ENCODE data around the gene ARPC4. TPM values are rescaled to one million over a fixed set of nuclear protein-coding genes. Genes with fewer than 3 reads are reported as not detected.
"Not testable (repeated sequence)": the region's sequence is repeated elsewhere in the genome, so short reads cannot be mapped to it uniquely, and the experiment has no call there.

Gene ARPC4
- total and polyA plus RNA-seq, 2 of the 13 experiments (the other 11 are each of a cell fraction or from before 2014, with no cell fraction given) = 30.1 to 83.6 TPM

DNA sequence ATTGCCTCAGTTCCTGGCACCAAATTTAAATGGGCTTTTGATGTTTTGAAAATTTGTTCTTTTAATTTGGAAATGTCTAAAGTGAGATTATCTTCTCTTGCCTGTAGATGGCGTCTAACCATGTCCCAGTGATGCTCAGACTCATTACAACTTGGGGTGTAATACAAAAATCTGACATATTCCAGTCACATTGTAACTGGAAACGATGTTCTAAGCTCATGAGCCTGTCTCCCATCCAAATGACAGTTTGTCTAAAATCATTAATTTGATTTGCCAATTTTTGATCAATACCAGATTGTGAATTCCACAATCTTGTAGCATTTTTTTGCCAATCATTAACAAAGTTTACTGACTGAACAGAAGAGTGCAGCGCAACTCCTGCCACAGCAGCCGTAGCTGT, 56.0 kb downstream of the ARPC4 start:
- peak; percentile 61 for TF ChIP-seq STAG1 (CRISPR knock-in tag; IDR thresholded peaks at IDR 0.05)
- TF ChIP-seq HOXA5 (CRISPR knock-in tag; IDR thresholded peaks at IDR 0.05) = 0 out of 2 replicates have a peak, but pooled peaks have one; percentile 2
- TF ChIP-seq SMC3 (IDR thresholded peaks at IDR 0.05; ENCODE audit: low read length) = peak; percentile 31
- TF ChIP-seq, protein P1, sequence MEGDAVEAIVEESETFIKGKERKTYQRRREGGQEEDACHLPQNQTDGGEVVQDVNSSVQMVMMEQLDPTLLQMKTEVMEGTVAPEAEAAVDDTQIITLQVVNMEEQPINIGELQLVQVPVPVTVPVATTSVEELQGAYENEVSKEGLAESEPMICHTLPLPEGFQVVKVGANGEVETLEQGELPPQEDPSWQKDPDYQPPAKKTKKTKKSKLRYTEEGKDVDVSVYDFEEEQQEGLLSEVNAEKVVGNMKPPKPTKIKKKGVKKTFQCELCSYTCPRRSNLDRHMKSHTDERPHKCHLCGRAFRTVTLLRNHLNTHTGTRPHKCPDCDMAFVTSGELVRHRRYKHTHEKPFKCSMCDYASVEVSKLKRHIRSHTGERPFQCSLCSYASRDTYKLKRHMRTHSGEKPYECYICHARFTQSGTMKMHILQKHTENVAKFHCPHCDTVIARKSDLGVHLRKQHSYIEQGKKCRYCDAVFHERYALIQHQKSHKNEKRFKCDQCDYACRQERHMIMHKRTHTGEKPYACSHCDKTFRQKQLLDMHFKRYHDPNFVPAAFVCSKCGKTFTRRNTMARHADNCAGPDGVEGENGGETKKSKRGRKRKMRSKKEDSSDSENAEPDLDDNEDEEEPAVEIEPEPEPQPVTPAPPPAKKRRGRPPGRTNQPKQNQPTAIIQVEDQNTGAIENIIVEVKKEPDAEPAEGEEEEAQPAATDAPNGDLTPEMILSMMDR (CRISPR knock-in tag; IDR thresholded peaks at IDR 0.05) = peak; percentile 64
- FAIRE-seq = peak; percentile 23
- H4K20me1 ChIP-seq (ENCODE audit: insufficient read depth, low read length); H3K9me3 ChIP-seq (ENCODE audit: low read length); H2AFZ ChIP-seq (ENCODE audit: low read length); H3K79me2 ChIP-seq (ENCODE audit: insufficient read depth, low read length); DNase-seq (ENCODE audit: low spot score); H3K9ac ChIP-seq (ENCODE audit: insufficient read depth, low read depth, low read length); H3K36me3 ChIP-seq (replicated peaks in 1 of 2; ENCODE audit: control insufficient read depth in 1 of 2, insufficient read depth in 2 of 2, low read length in 2 of 2); BruUV-seq (replicated peaks); intact Hi-C loops (cut with micrococcal nuclease; ENCODE audit: unreplicated experiment); H3K27ac ChIP-seq (ENCODE audit: extremely low read length, insufficient read depth, low read length); ATAC-seq; in situ Hi-C loops (cut with HindIII; ENCODE audit: extremely low pct_ligation_motif_present, low pct_unique_long_range_greater_than_20kb): not testable (repeated sequence)
- Histone ChIP-seq H3K27me3 (ENCODE audit: control insufficient read depth in 1 of 2, insufficient read depth in 2 of 2, low read length in 2 of 2) (peaks cover 0 to 13% of the 10 kb centered on the region in 2 experiments; a peak in 1 of 5 replicates), H3K4me1 (ENCODE audit: insufficient read depth, low read length) (peaks cover 15% of the 10 kb centered on the region), H3K4me2 (ENCODE audit: low read depth, low read length) (peak overlapping the region; percentile 62), H3K4me3 (replicated peaks in 1 of 3; ENCODE audit: insufficient read depth in 1 of 3, low read depth in 2 of 3, low read length in 3 of 3) (peak overlapping the region in 1 of 3 experiments; percentile 10; a peak in 1 of 6 replicates)
- 11% methylated on average over 4 of the region's 4 CpGs for WGBS (ENCODE audit: low lambda C conversion rate)
- ChIA-PET CTCF (ENCODE audit: low intra/inter-chr PET ratio, low total read pairs) (interaction anchor here (1.4 kb wide), 1 partner anchor 66 kb away, joined by 5 read pairs; no protein-coding TSS in a partner anchor), POLR2A (interaction anchor here (1.1 kb wide), 1 partner anchor 98 kb away, joined by 3 read pairs; no protein-coding TSS in a partner anchor)

DNA sequence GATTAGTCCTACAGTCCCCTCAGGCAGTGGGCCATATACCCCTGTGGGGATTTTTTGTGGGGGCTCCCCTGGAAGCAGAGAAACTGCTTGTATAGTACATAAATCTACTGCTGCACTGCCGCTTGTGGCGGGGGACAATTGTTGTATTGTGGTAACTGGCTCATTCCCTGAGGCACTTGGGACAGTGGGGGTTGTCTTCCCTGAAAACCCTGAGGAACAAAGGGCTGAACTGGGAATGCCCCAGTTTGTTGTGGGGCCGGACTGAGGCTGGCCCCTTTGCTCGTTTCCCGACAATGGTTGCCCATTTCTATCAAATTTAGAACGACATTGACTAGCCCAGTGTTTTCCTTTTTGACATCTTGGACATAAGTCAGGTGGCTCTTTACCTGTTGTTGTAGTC, 58.5 kb downstream of the ARPC4 start:
- 30% methylated on average over 6 of the region's 6 CpGs for WGBS (ENCODE audit: low lambda C conversion rate)
- CTCF ChIA-PET (ENCODE audit: low intra/inter-chr PET ratio, low total read pairs); H3K9ac ChIP-seq (ENCODE audit: insufficient read depth, low read depth, low read length); H3K27ac ChIP-seq (ENCODE audit: extremely low read length, insufficient read depth, low read length); intact Hi-C loops (cut with micrococcal nuclease; ENCODE audit: unreplicated experiment); ATAC-seq; BruUV-seq (replicated peaks); H3K79me2 ChIP-seq (ENCODE audit: insufficient read depth, low read length); H3K4me2 ChIP-seq (ENCODE audit: low read depth, low read length); H3K4me3 ChIP-seq (replicated peaks in 1 of 3; ENCODE audit: insufficient read depth in 1 of 3, low read depth in 2 of 3, low read length in 3 of 3); H3K9me3 ChIP-seq (ENCODE audit: low read length); DNase-seq (ENCODE audit: low spot score); in situ Hi-C loops (cut with HindIII; ENCODE audit: extremely low pct_ligation_motif_present, low pct_unique_long_range_greater_than_20kb); H2AFZ ChIP-seq (ENCODE audit: low read length); POLR2A ChIA-PET; FAIRE-seq; H3K36me3 ChIP-seq (replicated peaks in 1 of 2; ENCODE audit: control insufficient read depth in 1 of 2, insufficient read depth in 2 of 2, low read length in 2 of 2); H4K20me1 ChIP-seq (ENCODE audit: insufficient read depth, low read length): not testable (repeated sequence)
- Histone ChIP-seq H3K4me1 (ENCODE audit: insufficient read depth, low read length) (peaks cover 16% of the 10 kb centered on the region; the same call in 1 of the 2 replicates), H3K27me3 (ENCODE audit: control insufficient read depth in 1 of 2, insufficient read depth in 2 of 2, low read length in 2 of 2) (peaks cover 0 to 20% of the 10 kb centered on the region in 2 experiments; a peak in 1 of 5 replicates)

DNA sequence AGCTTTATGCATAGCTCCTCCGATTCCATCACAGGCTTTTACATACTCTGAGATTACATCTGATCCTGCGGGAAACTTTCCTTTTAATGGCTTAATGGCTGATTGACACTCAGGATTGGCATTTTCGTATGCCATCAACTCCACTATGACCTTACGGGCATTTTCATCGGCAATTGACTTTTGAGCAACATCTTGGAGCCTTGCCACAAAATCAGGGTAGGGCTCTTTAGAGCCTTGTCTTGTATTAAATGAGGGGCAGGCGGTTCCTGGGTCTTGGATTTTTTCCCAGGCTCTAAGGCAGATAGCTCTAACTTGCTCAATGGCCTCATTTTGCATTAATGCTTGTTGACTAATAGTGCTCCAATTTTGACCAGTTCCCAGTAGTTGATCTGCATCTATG, 59.0 kb downstream of the ARPC4 start:
- intact Hi-C loops (cut with micrococcal nuclease; ENCODE audit: unreplicated experiment); ATAC-seq: not testable (repeated sequence)

More for the DNA sequence above, 59.0 kb downstream of the ARPC4 start:
- H3K79me2 ChIP-seq (ENCODE audit: insufficient read depth, low read length); H3K9me3 ChIP-seq (ENCODE audit: low read length); DNase-seq (ENCODE audit: low spot score); H3K36me3 ChIP-seq (replicated peaks in 1 of 2; ENCODE audit: control insufficient read depth in 1 of 2, insufficient read depth in 2 of 2, low read length in 2 of 2); H3K4me3 ChIP-seq (replicated peaks in 1 of 3; ENCODE audit: insufficient read depth in 1 of 3, low read depth in 2 of 3, low read length in 3 of 3); H3K27ac ChIP-seq (ENCODE audit: extremely low read length, insufficient read depth, low read length); H3K4me2 ChIP-seq (ENCODE audit: low read depth, low read length); H2AFZ ChIP-seq (ENCODE audit: low read length); in situ Hi-C loops (cut with HindIII; ENCODE audit: extremely low pct_ligation_motif_present, low pct_unique_long_range_greater_than_20kb); CTCF ChIA-PET (ENCODE audit: low intra/inter-chr PET ratio, low total read pairs); H4K20me1 ChIP-seq (ENCODE audit: insufficient read depth, low read length); FAIRE-seq; POLR2A ChIA-PET; H3K9ac ChIP-seq (ENCODE audit: insufficient read depth, low read depth, low read length); BruUV-seq (replicated peaks): not testable (repeated sequence)
- WGBS (ENCODE audit: low lambda C conversion rate) = 43% methylated on average over 6 of the region's 6 CpGs
- Histone ChIP-seq H3K27me3 (ENCODE audit: control insufficient read depth in 1 of 2, insufficient read depth in 2 of 2, low read length in 2 of 2) (peaks cover 2 to 20% of the 10 kb centered on the region in 2 experiments; a peak in 1 of 5 replicates), H3K4me1 (ENCODE audit: insufficient read depth, low read length) (peaks cover 16% of the 10 kb centered on the region; the same call in 1 of the 2 replicates)

All from HepG2 (cell line).